Stomach (tissue), 4 donors: ENCODE data around the gene LYRM4.

Experiments used
- CTCF ChIP-seq, 7 experiments: fragments of 450-650 bp in 4 of 7; fragments of 200-600 bp in 3 of 7; sonication (generic) in 3 of 7; IDR thresholded peaks; one replicate each; pipeline ENCODE4 v1.5.1; 2016 to 2019; ENCODE audit warnings: antibody characterized with exemption in 7 of 7, control low read depth in 2 of 7, mild to moderate bottlenecking in 1 of 7
- EP300 ChIP-seq: sonication (generic); formaldehyde crosslinking; IDR thresholded peaks from one replicate; pipeline ENCODE4 v1.6.1; 2017; ENCODE audit warnings: antibody characterized with exemption

- TF ChIP-seq CTCF (IDR thresholded peaks at IDR 0.05), result no peak
- TF ChIP-seq EP300, result no peak
Measured at GRCh38 chr6:5119090-5119951, 141.4 kb downstream of the LYRM4 start.
